ENCODE data around the gene METTL27.

DNA sequence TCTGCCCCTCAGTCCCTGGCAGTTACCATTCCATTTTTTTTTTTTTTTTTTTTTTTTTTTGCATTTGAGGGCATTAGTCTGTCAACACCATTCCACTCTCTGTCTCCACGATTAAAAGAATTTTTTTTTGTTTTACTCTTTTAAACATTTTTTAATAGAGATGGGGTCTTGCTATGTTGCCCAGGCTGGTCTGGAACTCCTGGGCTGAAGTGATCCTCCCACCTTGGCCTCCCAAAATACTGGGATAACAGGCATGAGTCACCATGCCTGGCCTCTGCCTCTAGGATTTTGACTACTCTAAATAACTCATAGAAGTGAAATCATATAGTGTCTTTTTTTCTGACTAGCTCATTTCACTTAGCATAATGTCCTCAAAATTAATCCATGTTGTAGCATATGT, 55.7 kb downstream of the METTL27 start:
- TF ChIP-seq POLR2AphosphoS5 (IDR thresholded peaks at IDR 0.05) = no peak
- TF ChIP-seq, protein P1, sequence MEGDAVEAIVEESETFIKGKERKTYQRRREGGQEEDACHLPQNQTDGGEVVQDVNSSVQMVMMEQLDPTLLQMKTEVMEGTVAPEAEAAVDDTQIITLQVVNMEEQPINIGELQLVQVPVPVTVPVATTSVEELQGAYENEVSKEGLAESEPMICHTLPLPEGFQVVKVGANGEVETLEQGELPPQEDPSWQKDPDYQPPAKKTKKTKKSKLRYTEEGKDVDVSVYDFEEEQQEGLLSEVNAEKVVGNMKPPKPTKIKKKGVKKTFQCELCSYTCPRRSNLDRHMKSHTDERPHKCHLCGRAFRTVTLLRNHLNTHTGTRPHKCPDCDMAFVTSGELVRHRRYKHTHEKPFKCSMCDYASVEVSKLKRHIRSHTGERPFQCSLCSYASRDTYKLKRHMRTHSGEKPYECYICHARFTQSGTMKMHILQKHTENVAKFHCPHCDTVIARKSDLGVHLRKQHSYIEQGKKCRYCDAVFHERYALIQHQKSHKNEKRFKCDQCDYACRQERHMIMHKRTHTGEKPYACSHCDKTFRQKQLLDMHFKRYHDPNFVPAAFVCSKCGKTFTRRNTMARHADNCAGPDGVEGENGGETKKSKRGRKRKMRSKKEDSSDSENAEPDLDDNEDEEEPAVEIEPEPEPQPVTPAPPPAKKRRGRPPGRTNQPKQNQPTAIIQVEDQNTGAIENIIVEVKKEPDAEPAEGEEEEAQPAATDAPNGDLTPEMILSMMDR (IDR thresholded peaks at IDR 0.05) = no peak
- no peak for TF ChIP-seq POLR2A (IDR thresholded peaks at IDR 0.05)
- TF ChIP-seq EP300 (IDR thresholded peaks at IDR 0.05) = no peak

All from stomach (tissue), 4 donors.